NCI-H2196 treated with DMSO at 0.1 percent for 48 hours (cell line): ENCODE results near the gene AMER1.
"Not testable (repeated sequence)": the region's sequence is repeated elsewhere in the genome, so short reads cannot be mapped to it uniquely, and the experiment has no call there.

Experiments used
- DNase-seq: peaks from one replicate; lab custom pipeline; 2025; ENCODE audit not compliant: unreplicated experiment; lab: John Stamatoyannopoulos, UW

AMER1 gene

GRCh38 chrX:64205441-64205734 is at the start of gene AMER1:
TSS of gene AMER1 (minus strand) at chrX:64205708. CDS start at chrX:64193286, 12,422 bp downstream.
- DNase-seq, result no peak

- no peak for DNase-seq
These were observed 24.8 kb upstream of the AMER1 start, which contains the start of gene ASB12 for GRCh38 chrX:64230123-64230970. TSS of gene ASB12 (minus strand) at chrX:64230607. CDS start at chrX:64225650, 4,957 bp downstream.

- DNase-seq, result no peak
These were observed 23.6 kb upstream of the AMER1 start for GRCh38 chrX:64229154-64229553.

DNA sequence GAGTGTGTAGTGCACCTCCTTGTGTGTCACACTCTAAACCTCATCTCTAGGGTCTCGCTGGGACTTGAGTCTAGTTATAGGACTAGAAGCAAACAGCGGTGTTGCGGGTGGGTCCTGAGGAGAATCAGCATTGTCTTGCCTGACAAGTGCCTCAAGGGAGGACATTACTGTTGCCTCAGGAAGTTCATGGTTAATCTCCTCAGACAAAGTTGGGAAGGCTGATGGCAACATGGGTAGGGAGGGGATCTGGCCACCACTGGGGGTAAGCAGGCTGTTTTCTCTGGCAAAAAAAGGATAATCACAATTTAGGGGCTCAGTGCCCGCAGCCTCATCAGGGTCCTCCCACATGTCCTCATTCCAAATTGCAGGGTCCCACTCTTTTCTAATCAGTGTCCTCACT is 12.5 kb upstream of the AMER1 start:
- no peak for DNase-seq

DNA sequence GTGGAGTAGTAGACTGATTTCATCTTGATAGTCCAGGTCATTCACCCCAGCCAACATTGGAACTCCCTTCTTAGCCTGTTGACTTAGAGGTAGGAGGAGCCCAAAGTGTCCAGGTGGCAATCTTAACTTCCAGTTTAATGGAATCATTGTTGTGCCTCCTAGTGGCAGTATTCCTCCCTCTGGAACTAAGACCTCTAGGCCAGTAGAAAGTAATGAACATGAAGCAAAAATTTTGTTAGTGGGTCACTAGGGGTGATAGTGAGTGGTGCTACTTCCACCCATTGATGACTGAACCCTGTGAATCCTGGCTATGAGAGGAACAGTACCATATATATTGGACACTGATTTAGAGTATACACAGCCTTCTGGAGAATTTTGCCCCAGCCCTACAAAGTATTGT is 8.5 kb upstream of the AMER1 start:
- not testable (repeated sequence) for DNase-seq

- no peak for DNase-seq
These were observed 1.2 kb upstream of the AMER1 start for GRCh38 chrX:64206556-64207162.

DNA sequence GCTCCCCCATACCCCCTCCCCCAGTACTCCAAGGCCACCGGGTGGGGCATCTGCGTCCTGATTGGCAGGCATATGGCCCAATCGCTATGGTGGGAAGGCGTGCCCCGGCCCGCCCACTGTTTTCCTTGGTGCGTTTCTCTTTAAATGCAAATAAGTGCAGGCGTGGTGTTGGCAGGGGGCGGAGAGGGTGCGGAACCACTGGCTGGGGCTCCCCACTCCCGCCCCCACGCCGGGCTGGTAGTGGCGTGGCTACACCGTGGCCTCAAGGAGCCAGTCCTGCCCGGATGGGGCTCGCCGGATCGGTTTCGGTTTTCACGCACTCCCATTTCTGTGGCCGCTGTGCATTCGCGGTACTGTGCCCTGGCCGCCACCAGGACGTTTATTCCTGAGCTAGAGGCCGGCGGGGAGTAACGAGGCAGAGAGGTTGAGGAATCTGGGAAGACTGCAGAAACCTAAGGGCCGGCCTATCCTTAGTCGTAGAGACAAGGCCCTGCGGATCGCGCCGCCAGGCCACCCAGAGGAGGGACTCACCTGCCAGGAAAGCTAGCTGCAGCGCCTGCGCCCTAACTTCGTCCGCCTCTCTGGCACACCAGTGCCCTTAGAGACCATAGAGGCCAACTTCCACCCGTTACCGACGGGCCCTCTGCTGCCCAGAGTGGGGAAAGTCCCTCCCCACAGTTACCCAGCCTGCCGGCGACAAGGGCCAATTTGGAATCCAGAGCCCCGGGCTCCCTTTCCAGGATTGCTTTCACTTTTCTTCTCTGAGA is 410 bp upstream of the AMER1 start:
- DNase-seq, result peak; percentile 63

DNA sequence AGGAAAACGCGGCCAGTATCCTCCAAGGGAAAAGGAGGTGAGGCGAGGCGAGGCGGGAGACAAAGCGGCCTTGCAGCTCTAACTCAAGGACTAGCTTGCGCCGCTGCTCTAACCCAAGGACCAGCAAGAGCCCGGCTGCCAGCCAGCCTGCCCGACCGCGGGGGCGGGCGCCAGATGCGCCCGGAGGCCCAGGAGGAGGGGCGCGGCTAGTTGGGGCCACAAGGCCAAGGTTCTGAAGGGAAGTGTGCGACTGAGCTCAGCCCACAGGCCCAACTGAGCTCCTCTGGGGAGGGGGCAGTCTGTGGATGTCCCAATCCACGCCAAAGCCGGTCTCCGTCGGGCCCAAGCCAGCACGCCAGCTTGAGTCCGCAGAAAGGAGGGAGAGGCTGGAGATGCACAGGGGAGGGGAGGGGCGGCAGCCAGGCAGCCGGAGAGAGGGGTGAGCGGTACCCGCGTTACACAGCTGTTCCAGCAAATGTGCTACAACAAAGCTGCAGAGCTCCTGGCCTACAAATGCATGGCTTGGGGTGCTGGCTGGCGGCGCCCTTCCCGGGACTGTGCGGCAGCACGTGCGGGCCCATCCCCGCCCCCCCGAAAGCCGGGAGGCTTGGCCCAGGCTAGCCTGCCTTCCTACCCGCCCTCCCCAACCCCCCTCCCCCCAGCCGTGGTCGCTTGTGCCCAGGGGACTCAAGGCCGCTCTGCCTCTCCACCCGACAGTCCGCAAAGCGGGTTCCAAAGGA is 637 bp downstream of the AMER1 start:
- no peak for DNase-seq

GRCh38 chrX:64204252-64204651 is 1.3 kb downstream of the AMER1 start:
- DNase-seq, result no peak

GRCh38 chrX:64202808-64203325 is 2.6 kb downstream of the AMER1 start:
- no peak for DNase-seq

DNA sequence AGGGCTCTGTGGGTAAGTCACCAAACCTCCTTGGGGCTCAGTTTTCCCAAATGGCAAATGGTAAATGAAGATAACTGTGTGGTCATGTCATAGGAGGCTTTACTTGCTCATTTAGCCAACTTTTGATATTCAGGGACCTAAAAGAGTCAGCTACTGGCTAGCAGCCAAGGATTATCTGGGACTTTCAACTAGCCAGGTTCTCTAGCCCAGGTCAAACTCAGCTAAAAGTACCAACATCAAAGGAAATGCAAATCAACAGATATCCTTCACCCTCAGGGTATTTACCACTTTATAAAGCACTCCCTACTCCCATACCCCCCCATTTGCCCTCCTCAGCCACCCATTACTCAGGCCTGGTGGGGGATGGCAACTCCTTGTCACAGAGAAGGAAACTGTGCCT is 7.5 kb downstream of the AMER1 start:
- DNase-seq, result no peak

- no peak for DNase-seq
These were observed 8.9 kb downstream of the AMER1 start for GRCh38 chrX:64196606-64197005.

- no peak for DNase-seq
These were observed 9.6 kb downstream of the AMER1 start for GRCh38 chrX:64195862-64196261.

DNA sequence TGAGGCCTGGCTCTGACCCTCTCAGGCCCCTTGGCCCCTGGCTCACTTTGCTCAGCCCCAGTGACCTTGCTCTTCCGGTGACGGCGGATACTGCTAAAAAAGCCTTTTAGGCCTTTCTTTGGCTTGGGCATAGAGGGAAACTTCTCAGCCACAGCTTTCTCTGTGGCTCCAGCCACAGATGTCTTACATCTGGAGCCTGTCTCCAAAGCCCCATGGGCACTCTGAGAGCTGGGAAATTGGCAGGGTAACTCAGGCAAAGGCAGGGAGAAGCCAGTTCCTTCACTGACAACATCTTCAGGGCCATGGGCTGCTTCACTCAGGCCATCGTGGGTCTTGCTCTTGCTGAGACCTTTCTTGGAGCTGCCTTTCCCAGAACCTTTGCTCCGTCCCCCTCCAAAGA is 12.8 kb downstream of the AMER1 start:
- no peak for DNase-seq

DNA sequence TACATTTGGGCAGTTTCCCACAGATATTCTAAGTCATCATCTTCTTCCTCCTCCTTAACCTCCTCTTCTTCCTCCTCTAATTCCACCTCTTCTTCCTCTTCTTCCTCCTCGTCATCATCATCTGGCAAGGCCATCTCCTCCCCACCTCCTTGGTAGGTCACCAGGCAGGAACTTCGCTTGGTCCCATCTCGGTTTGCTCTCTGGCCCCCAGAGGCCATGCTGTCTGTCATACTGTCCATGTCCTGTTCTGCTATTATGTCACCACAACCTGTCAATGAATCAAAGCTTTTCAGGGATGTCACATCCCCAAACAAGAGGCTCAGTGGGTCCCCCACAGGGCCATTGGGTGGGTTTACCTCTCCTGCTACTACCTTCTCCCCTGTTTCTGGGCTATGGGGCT is 13.5 kb downstream of the AMER1 start:
- DNase-seq, result no peak

- no peak for DNase-seq
These were observed 14.1 kb downstream of the AMER1 start for GRCh38 chrX:64191281-64192010.

DNA sequence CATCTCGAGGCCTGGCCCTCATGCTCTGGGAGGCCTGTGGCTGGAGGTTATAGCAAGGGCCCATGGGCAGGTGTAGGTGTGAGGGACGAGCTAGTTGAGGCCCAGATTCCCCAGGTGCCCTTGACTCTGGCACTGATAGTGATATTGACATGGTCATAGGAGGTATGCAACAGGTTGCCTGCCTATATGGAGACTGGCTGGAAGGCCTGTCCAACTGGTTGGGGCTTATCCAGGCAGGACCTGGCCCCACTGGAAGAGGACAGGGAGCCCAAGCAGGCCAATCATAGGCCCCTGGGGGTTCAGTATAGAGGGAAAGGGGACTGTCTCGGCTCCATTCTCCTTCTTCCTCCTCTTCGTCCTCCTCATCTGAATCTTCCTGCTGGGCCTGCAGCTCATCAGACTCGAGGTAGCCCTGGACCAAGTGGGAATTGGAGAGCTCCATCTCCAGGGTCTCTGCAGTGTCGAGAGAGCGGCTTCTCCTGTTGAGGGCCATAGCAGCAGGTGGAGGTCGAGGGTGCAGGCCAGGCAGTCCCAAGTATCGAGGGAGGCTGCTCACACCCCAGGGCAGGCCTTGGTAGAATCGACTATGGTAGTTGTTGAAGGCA is 15.3 kb downstream of the AMER1 start:
- no peak for DNase-seq

DNA sequence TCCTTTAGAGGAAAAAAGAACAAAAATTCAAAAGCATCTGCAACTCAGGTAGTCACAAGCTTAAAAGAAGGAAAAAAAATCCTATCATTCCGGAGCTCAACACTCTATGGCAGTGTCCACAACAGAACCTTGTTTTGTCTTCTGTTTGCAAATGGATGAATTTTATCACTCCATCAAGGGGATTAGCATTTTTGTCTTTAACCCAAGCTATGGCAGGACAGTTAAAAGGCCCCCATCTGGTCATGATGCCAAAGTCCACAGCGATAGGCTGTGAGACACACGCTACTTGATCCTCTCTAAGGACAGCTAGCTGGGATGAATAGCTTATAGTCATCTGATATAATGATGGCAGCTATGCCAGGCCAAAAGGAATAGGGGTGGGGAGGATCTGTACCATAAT is 16.6 kb downstream of the AMER1 start:
- no peak for DNase-seq

GRCh38 chrX:64187762-64188150 is 17.8 kb downstream of the AMER1 start:
- no peak for DNase-seq
